Renal pelvis (tissue), 4 donors: ENCODE results near the gene INVS. TPM values are rescaled to one million over a fixed set of nuclear protein-coding genes. Genes with fewer than 3 reads are reported as not detected.
"Not testable (repeated sequence)": the region's sequence is repeated elsewhere in the genome, so short reads cannot be mapped to it uniquely, and the experiment has no call there.

Experiments
- DNase-seq: peaks from one replicate; pipeline ENCODE4 v3.0.0-alpha.2; 2013
- polyA plus RNA-seq, 3 donors: library from polyadenylated mRNA; unstranded; fragments of 120-200 nt; gene quantifications; one replicate each; pipeline ENCODE4 v1.2.1, GENCODE V29; 2013; ENCODE audit not compliant: insufficient read length in 3 of 3

The INVS gene
- polyA plus RNA-seq, 3 donors, result 15.5 to 21.9 (median 20.4) TPM

DNA sequence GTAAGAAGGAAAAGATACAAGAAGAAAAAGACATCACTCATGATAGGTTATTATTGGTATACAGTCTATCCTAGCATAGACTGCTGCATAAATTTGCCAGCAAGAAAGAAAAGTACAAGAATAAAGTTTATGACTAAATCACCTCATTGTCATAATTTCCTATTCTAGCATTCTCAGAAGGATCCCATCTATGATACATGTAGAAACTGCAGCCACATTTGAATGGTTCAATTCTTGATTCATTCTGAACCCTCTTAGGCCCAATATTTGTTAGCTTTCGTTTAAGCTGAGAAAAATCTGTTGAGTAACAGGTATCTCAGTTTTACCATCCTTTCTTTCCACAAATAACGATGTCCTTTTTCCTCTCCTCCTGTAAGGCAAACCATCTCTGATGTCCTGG, 21.2 kb downstream of the INVS start:
- no peak for DNase-seq

DNA sequence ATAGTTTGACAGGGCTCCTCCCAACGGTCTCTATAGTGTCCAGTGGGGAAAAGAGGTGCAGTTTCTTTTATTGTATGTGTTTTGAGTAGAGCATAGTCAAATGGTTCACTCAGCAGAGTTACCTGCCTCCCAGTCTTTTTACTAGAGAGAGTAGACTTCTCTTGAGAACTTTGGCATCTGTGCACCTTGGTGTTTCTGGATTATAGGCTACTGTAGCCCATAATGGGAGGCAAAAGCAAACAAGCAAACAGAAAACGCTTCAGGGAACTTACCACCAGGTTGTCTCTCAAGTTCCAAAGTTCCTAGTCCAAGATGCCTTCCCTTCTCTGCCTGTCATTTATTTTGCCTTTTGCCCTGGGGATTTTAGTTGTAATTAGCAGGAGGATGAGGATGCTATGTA, 26.2 kb downstream of the INVS start:
- DNase-seq, result no peak

DNA sequence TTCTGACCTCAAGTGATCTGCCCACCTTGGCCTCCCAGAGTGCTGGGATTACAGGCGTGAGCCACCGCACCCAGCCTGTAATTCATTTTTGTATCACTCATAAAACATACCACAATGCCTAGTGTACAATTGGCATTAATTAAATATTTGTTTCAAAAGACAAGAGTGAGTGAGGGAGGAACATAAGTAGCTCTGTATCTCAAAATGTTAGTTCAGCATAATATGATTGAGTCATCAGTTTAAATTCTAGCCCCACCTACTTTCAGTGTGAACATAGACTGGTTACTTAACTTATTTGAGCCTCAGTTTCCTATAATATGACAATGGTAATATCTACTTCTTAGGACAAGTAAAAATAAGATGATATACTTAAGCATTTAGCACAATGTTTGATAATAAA, 26.9 kb downstream of the INVS start:
- no peak for DNase-seq

DNA sequence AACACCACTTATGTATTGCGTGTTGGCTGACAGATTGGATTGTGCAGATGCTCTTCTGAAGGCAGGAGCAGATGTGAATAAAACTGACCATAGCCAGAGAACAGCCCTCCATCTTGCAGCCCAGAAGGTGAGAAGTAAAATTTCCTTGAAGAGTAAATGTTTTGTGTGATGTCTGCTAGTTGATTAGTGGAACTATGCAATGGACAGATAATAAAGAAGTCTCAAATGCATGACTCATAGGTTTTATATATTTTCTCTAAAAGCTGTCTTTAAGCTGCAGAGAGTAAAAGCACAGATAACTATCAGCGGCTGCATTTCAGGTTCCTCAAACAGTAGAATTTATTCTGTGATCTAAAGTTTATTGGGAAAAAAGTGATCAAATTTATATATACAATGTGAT, 27.4 kb downstream of the INVS start:
- no peak for DNase-seq

DNA sequence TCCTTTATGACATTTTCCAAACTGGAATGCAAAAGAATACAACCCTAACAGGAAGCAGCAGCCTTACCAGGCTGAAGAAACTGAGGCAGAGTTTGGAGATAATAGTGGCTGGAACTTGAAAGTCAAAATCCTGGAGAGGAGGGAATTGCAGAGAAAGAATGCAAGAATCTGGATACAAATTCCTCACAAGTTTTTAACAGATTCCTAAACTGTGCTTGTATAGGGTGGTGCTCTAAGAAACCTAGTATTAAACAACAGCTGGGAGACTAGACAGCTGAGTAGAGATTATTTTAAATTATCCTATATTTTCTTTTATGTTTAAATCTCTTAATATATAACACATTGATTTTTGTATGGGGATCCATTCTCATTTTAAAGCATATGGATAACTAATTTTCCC, 30.7 kb downstream of the INVS start:
- no peak for DNase-seq

DNA sequence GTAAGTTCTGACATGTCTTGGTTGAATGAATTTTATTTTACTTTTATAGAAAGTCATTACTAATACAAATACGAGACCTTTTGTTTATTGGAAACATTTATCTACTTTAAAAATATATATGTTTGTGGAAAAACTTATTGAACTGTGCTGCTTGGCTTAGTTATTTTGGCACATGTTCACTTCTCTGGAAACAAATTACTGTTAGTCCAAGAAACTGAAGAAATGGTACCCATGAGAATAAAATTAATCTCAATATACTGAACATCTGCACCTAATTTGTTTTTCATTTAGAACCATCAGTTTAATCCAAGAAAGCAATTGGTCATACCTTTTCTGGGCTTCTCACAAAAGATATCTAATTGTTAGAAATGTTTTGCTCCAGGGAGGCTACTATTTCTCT, 32.2 kb downstream of the INVS start:
- DNase-seq, result no peak

DNA sequence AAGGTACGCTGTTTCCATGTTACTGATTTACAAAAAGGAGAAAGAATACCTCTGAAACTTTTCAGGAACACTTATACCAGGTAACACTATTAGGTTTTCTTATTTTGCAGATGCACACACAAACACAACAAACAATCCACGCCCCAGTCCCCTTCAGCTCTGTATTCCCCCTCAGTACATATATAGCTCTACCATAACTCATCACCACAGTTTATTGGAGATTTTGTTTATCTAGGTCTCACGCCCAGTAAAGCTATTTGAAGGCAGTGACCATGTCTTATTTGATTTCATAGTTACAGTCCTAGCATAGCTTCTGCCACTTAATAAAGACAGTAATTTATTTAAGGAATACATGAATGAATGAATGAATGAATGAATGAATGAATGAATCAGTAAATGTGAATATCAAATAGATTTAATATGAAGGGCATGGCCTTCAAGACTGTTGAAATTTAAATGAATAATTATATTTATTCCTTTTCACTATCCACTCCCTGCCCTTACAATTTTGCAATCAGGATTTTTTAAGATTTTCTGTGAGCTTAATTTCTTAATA, 32.9 kb downstream of the INVS start:
- DNase-seq, result no peak

DNA sequence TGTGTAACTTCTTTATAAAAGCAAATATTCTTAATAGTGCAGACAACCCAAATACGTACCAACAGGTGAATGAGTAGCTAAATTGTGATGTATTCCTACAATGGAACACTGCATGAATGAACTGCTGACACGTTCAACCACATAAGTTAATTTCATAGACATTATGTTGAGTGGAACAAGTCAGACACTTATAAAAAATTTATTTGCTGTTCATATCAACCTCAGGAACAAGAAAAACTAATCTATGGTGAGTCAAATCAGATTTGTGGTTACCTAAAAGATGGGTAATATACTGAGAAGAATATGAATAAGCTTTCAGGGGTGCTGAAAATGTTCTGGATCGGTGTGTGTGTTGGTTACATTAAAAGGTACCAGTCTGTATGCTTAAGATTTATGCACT, 35.7 kb downstream of the INVS start:
- no peak for DNase-seq

DNA sequence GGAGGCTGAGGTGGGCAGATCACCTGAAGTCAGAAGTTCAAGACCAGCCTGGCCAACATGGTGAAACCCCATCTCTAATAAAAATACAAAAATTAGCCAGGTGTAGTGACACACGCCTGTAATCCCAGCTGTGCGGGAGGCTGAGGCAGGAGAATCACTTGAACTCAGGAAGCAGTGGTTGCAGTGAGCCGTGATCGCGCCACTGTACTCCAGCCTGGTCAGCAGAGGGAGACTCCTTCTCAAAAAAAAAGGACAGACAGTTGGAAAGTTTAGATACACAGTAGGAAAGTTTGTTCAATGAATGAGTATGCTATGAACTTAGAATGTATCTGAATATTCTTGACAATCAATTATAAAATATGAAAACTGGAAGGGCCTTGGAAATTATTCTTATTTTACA, 37.8 kb downstream of the INVS start:
- not testable (repeated sequence) for DNase-seq

DNA sequence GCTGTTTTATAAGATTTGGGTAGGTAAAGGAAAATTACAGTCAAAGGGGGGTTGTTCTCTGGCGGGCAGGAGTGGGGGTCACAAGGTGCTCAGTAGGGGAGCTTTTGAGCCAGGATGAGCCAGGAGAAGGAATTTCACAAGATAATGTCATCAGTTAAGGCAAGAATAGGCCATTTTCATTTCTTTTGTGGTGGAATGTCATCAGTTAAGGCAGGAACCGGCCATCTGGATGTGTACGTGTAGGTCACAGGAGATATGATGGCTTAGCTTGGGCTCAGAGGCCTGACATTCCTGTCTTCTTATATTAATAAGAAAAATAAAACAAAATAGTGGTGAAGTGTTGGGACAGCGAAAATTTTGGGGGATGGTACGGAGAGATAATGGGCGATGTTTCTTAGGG, 41.3 kb downstream of the INVS start:
- not testable (repeated sequence) for DNase-seq

DNA sequence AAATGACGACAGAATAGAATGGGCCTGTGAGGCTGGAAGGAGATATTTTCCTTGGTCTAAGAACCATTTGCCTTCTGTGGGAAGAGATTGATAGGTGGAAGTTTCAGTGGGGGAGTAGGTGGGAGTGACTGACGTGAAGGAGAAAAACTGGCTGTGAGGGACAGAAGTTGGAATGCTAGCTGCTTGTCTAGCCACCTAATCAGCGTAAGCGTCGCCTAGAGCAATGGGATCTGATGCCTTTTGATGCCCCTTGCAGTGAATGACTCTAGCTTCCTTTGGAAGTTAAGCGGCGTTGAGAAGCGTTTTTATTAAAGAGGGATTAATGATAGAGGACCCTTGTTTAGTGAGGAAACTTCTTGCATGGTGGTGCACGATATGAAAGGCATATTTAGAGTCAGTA, 42.8 kb downstream of the INVS start:
- not testable (repeated sequence) for DNase-seq

DNA sequence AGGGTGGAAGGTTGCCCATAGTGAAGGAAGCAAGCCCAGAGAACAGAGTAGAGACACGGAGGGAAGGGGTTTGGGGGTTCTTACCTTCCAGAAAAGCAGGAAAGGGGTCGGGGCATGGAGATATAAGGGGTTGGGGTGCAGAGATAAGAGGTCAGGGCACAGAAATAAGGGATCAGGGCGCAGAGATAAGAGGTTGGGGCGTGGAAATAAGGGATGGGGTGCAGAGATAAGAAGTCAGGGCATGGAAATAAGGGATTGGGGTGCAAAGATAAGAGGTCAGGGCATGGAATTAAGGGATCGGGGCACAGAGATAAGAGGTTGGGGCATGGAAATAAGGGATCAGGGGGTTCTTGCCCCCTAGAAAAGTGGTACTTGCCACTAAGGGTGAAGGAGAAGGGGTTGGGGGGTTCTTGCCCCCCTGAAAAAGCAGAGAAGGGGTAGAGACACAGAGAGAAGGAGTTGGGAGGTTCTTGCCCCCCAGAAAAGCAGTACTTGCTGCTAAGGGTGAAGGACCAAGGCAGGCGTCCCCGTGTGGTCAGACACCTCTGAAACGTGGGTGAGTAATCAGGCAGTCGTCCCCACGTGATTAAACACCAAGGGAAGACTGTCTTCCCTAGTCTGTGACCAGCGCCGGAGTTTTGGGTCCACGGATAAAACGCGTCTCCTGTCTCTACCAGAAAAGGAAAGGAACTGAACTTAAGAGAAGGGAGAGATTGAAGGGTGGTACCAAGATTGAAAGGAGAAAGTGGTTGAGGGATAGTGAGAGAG, 46.3 kb downstream of the INVS start:
- DNase-seq, result not testable (repeated sequence)

DNA sequence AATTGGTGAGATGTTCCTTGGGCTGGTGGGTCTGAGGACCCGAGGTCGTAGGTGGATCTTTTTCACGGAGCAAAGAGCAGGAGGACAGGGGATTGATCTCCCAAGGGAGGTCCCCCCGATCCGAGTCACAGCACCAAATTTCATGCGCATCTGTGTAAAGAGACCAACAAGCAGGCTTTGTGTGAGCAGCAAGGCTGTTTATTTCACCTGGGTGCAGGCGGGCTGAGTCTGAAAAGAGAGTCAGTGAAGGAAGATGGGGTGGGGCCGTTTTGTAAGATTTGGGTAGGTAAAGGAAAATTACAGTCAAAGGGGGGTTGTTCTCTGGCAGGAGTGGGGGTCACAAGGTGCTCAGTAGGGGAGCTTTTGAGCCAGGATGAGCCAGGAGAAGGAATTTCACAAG, 46.9 kb downstream of the INVS start:
- not testable (repeated sequence) for DNase-seq

DNA sequence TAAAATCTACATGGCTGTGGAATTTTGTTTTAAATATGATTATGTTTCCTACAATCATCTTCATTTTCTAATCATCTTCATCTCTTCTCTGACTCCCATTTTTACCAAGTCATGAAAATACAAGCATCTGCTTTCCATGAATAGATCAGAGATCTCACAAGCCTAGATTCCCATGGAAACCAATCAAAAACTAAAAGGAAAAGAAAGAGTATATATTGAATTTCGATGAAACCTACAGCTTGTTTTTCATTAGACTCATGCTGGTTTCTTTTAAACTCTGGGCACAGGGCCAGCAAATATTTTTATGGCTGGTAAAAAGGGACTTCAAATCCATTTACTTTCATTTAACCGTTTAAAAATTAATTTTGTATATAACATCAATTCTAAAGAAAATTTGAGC, 51.2 kb downstream of the INVS start:
- DNase-seq, result no peak

DNA sequence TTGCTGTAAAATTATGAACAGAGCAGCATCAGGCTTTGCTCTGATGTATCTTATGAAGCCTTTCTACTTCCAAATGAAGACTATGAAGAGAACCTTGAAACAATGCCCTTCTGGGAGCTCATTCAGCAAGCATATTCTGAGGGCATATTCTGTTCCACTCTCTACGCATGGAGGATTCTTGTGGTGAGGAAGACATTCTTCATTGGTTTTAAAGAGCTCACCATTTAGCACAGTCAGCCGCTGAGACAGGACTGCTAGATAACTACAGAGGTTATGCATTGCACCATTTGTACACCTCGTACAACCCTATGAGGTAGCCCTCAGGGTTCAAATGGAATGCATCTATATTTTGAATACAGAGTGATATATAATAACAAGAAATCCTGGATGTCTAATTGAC, 61.0 kb downstream of the INVS start:
- DNase-seq, result no peak

DNA sequence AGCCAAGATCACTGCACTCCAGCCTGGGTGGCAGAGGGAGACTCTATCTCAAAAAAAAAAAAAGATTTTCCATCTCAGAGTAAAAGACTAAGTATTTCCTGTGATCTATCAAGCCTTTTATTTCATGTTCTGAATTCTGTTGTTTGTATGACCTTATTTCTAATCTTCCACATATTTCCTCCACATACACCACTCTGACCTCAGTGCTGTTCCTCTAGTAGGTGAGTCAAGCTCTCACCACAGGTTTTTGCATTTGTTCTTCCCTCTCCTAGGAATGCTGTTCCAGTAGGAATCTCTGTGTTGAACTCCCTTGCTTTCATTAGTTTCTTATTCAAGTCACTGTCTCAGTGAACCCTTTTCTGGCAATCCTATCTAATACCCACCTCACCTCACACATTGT, 68.1 kb downstream of the INVS start:
- no peak for DNase-seq

DNA sequence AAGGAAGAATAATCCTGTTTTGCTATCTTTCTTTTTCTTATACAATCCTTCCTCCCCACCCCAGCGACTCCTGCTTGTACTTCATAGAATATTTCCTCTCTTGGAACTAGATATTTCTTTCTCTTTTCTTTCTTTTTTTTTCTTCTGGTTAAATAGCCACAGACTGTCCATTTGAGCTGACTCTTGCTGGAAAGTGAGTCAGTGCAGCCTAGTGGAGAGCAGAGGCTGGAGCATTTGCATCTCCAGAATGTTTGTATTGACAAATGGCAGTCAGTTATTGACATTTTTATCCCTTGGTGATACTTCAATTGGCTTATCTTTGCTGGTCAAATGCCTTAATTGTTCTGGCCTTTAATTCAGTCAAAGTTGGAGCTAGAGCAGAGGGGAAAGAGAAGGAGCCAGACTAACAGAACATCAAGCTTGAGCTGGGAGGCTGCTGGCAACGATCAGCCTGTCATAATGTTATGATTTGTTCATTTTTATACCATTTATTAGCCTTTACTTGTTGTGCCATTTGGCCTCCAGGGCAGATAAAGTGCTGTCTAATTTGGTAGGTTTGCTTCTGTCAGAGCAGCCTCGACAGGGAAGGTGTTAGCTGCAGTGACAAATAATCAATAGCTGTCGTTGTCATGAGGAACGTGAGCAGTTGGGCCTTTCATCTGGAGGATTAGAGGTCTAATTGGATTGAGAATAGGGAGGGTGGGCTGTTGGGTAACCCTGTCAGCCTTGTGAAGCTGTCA, 69.0 kb downstream of the INVS start:
- DNase-seq, result no peak

DNA sequence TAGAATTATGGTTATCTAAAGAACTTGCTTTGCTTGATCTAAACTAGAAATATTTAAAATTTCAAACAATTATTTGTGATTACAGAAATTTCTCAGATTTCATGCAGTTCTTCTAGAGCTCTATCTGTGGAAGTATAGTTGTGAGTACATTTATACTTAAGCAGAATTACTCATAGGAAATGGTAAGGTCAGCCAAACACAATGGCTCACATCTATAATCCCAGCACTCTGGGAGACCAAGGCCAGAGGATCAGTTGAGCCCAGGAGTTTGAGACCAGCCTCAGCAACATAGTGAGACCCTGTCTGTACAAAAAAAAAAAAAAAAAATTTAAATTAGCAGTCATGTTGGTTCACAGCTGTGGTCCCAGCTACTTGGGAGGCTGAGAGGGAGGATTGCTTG, 71.0 kb downstream of the INVS start:
- no peak for DNase-seq

DNA sequence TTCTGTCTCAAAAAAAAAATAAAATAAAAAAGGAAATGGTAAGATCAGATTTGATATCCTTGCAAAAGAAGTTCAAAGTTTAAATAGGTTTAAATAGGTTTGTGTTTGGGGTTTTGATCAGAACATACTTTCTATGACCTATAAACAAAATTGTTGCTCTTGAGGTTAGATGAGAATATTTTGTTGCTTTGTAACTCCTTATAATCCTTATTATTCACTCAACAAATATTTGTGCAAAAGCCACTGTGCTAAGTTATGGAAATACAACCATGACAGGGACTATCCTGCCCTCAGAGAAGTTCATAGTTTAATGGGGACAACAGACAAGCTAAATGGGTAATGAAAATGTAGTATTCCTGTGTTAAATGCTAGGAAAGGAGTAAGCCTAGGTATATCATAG, 71.5 kb downstream of the INVS start:
- DNase-seq, result no peak

DNA sequence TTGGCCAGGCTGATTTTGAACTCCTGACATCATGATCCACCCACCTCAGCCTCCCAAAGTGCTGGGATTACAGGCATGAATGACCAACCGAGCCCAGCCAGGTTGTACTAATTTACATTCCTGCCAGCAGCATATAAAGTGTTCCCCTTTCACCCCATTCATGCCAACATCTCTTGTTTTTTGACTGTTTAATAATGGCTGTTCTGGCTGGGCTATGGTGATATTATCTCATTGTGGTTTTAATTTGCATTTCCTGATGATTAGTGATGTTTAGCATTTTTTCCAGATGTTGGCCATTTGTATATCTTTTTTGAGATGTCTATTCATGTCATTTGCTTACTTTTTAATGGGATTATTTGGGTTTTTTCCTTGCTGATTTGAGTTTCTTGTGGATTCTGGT, 87.3 kb downstream of the INVS start:
- no peak for DNase-seq

DNA sequence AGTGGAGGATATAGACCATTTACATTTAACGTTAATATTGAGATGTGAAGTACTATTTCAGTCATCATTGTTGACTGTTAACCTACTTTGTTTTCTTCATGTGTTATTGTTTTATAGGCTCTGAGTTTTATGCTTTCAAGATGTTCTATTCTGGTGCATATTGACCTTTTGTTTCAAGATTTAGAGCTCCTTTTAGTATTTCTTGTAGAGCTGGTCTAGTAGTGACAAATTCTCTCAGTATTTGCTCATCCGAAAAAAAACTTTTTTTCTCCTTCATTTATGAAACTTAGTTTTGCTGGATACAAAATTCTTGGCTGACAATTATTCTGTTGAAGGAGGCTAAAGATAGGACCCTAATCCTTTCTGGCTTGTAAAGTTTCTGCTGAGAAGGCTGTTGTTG, 91.3 kb downstream of the INVS start:
- DNase-seq, result no peak

DNA sequence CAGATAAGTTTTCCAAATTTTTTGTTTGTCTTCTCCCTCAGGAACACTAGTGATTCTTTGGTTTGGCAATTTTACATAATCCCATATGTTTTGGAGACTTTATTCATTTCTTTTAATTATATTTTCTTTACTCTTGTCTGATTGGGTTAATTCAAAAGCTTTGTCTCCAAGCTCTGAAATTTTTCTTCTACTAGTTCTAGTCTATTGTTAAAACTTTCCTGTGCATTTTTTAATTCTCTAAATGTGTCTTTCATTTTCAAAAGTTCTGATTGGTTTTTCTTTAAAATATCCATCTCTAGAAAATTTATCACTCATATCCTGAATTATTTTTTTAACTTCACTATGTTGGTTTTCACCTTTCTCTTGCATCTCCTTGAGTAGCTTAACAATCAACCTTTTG, 92.2 kb downstream of the INVS start:
- DNase-seq, result no peak

DNA sequence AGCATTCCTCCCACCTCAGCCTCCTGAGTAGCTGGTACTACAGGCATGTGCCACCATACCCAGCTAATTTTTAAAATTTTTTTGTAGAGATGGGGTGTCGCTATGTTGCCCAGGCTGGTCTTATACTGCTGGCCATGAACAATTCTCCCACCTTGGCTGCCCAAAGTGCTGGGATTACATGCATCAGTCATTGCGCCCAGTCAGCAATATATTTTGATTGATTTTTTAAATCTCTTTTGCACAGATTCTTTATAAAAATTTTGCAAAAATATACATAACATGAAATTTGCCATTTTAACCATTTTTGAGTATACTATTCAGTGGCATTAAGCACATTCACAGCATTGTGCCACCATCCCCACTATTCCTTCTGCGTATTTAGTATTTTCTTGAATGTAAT, 94.0 kb downstream of the INVS start:
- DNase-seq, result no peak
